GM21717 (cell line): ENCODE results near the gene MST1.
"Not testable (repeated sequence)": the region's sequence is repeated elsewhere in the genome, so short reads cannot be mapped to it uniquely, and the experiment has no call there.

ENCODE experiments used
- ATAC-seq: cut with Tn5 transposase; IDR thresholded peaks from one replicate; pipeline ENCODE4 v1.9.1; 2021; ENCODE audit warnings: mild to moderate bottlenecking, moderate library complexity; ENCODE audit not compliant: unreplicated experiment

Gene MST1

DNA sequence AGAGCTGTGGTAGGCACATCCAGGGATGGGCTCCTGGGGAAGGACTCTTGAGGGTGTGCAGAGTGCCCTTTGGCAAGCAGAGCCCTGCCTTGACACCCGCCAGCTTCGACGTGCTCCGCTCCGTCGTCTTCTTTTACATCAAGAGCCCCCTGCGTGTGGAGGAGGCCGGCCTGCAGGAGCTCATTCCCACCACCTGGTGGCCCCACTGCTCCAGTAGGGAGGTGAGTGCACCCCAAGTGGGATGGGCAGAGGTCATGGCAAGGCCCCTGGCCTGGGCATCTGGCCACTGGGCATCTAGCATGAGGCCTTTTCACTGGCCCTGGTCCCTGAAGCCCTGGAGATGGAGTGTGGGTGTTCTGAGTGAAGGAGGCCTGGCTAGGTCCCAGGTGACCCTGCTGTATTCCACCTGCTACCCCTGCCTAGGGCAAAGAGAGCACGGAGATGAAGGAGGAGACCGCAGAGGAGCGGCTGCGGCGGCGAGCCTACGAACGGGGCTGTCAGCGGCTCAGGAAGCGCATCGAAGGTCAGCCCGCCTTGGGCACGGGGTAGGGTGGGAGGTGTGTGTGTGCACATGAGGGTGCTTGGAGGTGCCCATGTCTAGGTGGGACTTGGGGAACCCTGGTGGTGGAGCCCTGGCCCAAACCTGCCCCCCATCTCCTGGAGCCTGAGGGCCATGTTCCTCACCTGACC, 12.3 kb upstream of the MST1 start:
- no peak for ATAC-seq

GRCh38 chr3:49700453-49701128, 11.3 kb upstream of the MST1 start:
- no peak for ATAC-seq

- no peak for ATAC-seq
Measured at GRCh38 chr3:49700014-49700413, 10.7 kb upstream of the MST1 start.

GRCh38 chr3:49699281-49699979, 10.2 kb upstream of the MST1 start:
- no peak for ATAC-seq

- ATAC-seq, result not testable (repeated sequence)
Measured at GRCh38 chr3:49695350-49696015, 6.2 kb upstream of the MST1 start.

DNA sequence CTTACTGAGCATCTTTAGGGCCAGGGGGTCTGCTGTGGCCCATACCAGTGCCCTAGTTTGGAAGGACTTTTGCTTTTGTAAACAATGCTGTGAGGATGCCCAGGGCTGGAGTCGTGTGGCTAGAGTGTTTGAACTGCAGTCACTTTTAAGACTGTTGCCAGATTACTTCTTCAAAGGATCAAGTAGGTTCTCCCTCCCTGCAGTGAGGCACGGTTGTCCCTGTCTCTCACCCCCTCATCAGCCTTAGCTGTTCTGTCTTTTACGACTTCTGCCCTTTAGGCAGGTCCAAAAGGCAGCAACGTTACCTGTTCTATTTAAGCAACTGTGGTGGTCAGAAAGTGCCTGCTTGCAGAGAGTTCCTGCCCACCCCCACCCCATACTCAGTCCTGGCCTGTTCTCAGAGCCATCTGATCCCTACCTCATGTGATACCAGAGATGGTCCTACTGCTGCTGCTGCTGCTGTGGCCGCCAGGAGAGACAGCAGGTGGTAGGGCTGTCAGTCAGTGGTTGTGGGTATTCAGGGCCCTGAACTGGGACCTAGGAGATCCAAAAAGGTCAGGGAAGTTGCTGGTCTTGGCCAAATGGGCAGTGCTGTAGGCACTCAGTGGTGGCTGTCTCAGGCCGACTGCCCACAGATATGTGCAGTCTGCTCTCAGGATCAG, 5.3 kb upstream of the MST1 start:
- not testable (repeated sequence) for ATAC-seq

DNA sequence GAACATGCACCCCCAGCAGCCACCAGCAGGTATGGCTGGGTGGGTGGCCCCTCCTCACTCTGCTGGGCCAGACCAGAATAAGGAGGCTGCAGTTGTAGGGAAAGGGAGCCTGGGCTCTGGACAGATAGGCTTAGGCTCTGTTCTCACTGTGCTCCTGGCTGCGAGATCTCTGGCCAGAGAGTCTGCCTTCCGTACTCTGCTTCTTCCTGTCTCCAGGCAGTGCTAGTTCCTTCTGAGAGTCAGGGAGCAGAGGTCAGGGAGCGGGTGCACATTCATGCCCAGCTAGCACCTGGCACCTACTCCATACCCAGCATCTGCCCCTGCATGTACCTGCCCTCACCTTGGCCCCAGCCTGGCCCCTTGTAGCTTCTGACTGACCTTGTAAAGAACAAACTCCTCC, 2.2 kb upstream of the MST1 start:
- not testable (repeated sequence) for ATAC-seq

GRCh38 chr3:49690856-49691255, 1.6 kb upstream of the MST1 start:
- ATAC-seq, result not testable (repeated sequence)

GRCh38 chr3:49689908-49690624, 792 bp upstream of the MST1 start:
- not testable (repeated sequence) for ATAC-seq

DNA sequence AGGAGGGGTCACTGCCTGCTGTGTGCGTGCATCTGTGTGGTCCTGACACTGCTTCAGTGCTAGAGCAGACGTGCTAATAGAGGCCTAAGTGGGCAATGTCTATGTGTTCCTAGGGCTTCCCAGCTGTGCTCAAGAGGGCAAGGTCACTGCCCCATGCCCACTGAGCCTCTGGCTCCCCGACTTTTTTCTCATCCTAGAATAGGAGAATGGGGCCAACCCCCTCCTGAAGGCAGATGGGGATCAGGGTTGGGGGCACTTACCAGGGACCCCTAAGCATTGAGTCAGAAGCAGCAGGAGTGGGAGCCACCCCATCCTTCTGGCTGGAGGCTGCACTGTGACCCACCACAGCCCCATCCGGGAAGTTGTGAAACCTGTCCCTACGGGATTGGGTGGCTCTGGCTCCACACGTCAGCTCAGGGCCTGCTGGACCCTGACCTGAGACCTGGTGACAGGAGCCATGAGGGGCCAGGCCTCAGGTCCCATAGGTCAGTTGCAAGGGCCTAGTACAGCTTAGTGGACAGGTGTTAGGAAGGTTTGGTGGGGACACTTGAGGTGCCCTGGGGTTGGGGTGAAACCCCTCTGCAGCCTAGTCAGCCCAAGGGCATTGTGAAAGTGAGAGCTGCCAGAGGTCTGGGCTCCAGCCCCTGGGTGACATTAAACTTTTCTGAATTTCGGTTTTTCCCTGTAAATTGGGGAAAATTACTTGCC, 782 bp downstream of the MST1 start:
- ATAC-seq, result peak; percentile 3

- not testable (repeated sequence) for ATAC-seq
Measured at GRCh38 chr3:49687424-49687795, 1.9 kb downstream of the MST1 start.

DNA sequence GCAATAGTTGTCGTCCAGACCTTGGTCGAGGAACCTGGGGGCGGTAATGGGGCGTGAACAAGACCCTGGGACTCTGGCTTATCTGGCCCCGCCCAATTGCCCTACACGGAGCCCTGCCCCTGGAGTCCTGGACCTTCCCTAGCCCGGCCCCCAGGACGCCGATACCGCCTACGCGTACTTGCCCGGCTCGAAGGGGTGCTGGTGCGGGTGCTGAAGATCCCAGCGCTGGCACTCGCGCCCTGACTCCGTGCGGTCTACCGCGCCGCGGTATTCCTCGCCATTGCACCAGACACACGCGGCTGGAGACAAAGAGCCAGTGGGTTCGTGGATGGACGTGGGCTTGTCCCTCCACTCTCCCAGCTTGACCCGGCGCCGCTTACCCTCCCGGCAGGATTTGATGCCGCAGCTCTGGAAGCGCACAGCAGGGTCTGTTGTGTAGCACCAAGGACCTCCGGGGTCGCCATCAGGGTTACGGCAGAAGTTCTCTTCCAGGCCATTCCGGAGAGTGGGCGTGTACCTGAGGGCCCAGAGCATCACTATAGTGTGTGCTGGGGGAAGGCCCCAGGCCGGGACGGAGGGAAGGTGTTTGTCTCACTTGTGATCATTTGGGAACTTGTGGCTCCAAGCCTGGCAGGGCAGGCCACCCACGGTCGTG, 2.4 kb downstream of the MST1 start:
- ATAC-seq, result not testable (repeated sequence)

- not testable (repeated sequence) for ATAC-seq
Measured at GRCh38 chr3:49686346-49686745, 2.9 kb downstream of the MST1 start.

- ATAC-seq, result not testable (repeated sequence)
Measured at GRCh38 chr3:49685846-49686245, 3.4 kb downstream of the MST1 start.

GRCh38 chr3:49685103-49685502, 4.2 kb downstream of the MST1 start:
- not testable (repeated sequence) for ATAC-seq

DNA sequence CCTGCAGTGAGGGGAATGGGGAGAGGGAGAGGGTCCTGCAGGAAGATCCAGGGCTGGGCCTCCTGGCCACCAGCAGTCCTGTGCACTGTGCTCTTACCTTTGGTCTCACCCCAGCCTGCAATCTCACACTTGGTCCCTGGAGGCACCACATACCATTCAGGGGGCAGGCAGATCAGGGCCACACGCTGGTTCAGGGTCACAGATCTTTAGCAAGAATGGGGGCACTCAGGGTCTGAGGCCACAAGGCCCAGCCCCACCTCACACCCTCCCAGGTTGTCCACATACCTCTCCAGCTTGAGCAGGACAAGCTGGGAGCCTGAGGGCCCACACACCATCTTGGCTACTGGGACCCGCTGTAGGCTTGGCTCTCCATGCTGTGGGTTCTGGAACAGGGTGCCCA, 4.8 kb downstream of the MST1 start:
- ATAC-seq, result not testable (repeated sequence)

- no peak for ATAC-seq
Measured at GRCh38 chr3:49683162-49683561, 6.1 kb downstream of the MST1 start.

GRCh38 chr3:49681543-49681942, 7.7 kb downstream of the MST1 start:
- no peak for ATAC-seq

DNA sequence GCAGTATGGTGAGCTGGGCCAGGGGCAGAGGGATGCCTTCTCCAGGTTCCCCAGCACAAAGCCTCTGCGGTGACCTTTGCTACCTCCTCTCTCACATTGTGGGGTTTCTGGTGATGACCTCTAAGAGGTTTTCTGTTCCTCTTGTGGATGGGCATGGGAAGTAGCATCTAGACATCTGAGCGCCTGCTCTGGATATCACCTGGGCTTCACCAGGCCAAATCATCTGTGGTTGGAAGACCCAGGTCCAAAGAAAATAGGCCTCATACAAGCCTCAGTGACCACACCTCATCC, 8.1 kb downstream of the MST1 start:
- ATAC-seq, result no peak
